ENCODE results near the gene ZNF23.
A peak's percentile ranks its signal among the peaks of the same experiment; 100 is the strongest.

The ZNF23 gene

GRCh38 chr16:71426069-71426879 is 35.8 kb downstream of the ZNF23 start:
- DNase-seq = peak; percentile 48

- DNase-seq = no peak
Measured at GRCh38 chr16:71425746-71426068, 36.3 kb downstream of the ZNF23 start.

GRCh38 chr16:71424626-71425025 is 37.4 kb downstream of the ZNF23 start:
- DNase-seq = no peak

- no peak for DNase-seq
Measured at GRCh38 chr16:71423865-71424264, 38.2 kb downstream of the ZNF23 start.

GRCh38 chr16:71423016-71423415 is 39.0 kb downstream of the ZNF23 start:
- DNase-seq = no peak

- DNase-seq = no peak
Measured at GRCh38 chr16:71421911-71422310, 40.1 kb downstream of the ZNF23 start.

- DNase-seq = no peak
Measured at GRCh38 chr16:71414038-71414437, 48.0 kb downstream of the ZNF23 start.

- DNase-seq = no peak
Measured at GRCh38 chr16:71413341-71413740, 48.7 kb downstream of the ZNF23 start.

- peak; percentile 34 for DNase-seq
Measured at GRCh38 chr16:71412270-71413160, 49.5 kb downstream of the ZNF23 start.

- no peak for DNase-seq
Measured at GRCh38 chr16:71410146-71410545, 51.9 kb downstream of the ZNF23 start.

- DNase-seq = no peak
Measured at GRCh38 chr16:71409011-71409775, 52.9 kb downstream of the ZNF23 start.

GRCh38 chr16:71408536-71408935 is 53.5 kb downstream of the ZNF23 start:
- no peak for DNase-seq

- DNase-seq = no peak
Measured at GRCh38 chr16:71407731-71408130, 54.3 kb downstream of the ZNF23 start.

- DNase-seq = no peak
Measured at GRCh38 chr16:71406724-71407123, 55.3 kb downstream of the ZNF23 start.

- no peak for DNase-seq
Measured at GRCh38 chr16:71406316-71406715, 55.7 kb downstream of the ZNF23 start.

- no peak for DNase-seq
Measured at GRCh38 chr16:71404364-71404763, 57.7 kb downstream of the ZNF23 start.

GRCh38 chr16:71402674-71403073 is 59.4 kb downstream of the ZNF23 start:
- no peak for DNase-seq

GRCh38 chr16:71402007-71402406 is 60.0 kb downstream of the ZNF23 start:
- DNase-seq = no peak

GRCh38 chr16:71399801-71400563 is 62.1 kb downstream of the ZNF23 start:
- no peak for DNase-seq

Measured in DMS79 treated with DMSO at 0.1 percent for 48 hours (cell line).